Ovary (tissue), 3 donors: ENCODE measurements around the gene RXFP2.

Experiments used
- CTCF ChIP-seq, 3 donors: fragments of 450-650 bp in 2 of 3; fragments of 200-600 bp in 1 of 3; IDR thresholded peaks; one replicate each; pipeline versions ENCODE4 v1.5.1 to v1.8.0; 2016 to 2022; ENCODE audit warnings: antibody characterized with exemption in 3 of 3, mild to moderate bottlenecking in 1 of 3
- POLR2A ChIP-seq: fragments of 450-650 bp; IDR thresholded peaks from one replicate; pipeline ENCODE4 v1.6.1; 2017; ENCODE audit warnings: antibody characterized with exemption, mild to moderate bottlenecking, moderate library complexity
- donor health status: DM: no; HTN: no; CAD: no.

GRCh38 chr13:31815361-31816144 is 76.2 kb downstream of the RXFP2 start:
- TF ChIP-seq CTCF (IDR thresholded peaks at IDR 0.05): no peak
- no peak for TF ChIP-seq POLR2A
